HG03060 (cell line): ENCODE data around the gene PDE8A.
"Not testable (repeated sequence)": the region's sequence is repeated elsewhere in the genome, so short reads cannot be mapped to it uniquely, and the experiment has no call there.

Source experiments
- ATAC-seq: cut with Tn5 transposase; IDR thresholded peaks from one replicate; pipeline ENCODE4 v1.9.1; 2021; ENCODE audit warnings: low read depth, moderate number of reproducible peaks; ENCODE audit not compliant: unreplicated experiment

PDE8A gene

DNA sequence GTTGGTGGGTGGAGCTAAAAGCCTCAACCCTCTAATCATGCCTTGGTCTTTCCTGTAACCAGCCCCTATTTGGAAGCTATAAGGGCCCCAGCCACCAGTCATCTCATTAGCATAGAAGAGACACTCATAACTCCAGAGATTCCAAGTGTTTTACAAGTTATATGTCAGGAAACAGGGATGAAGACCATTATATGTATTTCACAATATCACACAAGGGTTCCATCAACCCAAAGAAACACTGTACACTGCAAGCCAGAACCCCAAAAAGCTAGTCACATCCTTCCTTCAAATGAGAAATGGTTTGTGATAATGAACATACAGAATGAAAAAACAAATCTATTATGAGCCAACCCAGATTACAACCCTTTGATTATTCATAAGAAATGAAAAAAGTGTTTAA, 175.7 kb downstream of the PDE8A start:
- no peak for ATAC-seq

GRCh38 chr15:85162237-85162636, 180.6 kb downstream of the PDE8A start:
- ATAC-seq, result no peak

- ATAC-seq, result no peak
Measured at GRCh38 chr15:85164841-85165466, 183.3 kb downstream of the PDE8A start.

GRCh38 chr15:85167568-85167967, 185.9 kb downstream of the PDE8A start:
- no peak for ATAC-seq

DNA sequence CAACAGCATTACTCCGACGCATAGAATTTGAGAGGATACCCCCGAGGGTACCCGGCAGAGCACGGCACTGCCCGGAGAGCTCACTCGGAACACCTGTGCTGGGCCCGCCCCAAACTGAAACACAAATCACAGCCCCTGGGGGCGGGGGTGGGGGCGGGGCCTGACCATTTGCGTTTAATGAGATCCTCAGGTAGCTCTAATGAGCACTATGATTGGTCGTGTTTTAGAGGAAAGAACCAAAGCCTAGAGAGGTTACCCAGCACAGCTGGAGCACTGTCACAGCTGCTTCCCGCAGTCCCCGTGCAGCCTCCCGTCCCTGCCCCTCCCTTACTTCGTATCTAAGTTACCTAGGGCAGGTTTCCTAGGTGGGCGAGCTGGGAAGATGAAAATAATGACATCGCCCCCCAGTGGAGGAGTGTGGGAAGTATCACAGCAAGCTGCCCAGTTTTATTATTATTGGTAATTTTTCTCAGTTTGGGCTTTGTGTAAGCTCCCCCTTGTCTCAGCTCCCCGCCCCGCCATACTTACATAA, 187.1 kb downstream of the PDE8A start:
- ATAC-seq, result no peak

- ATAC-seq, result no peak
Measured at GRCh38 chr15:85171736-85172135, 190.1 kb downstream of the PDE8A start.

- no peak for ATAC-seq
Measured at GRCh38 chr15:85172846-85173490, 191.3 kb downstream of the PDE8A start.

- not testable (repeated sequence) for ATAC-seq
Measured at GRCh38 chr15:85173630-85174029, 192.0 kb downstream of the PDE8A start.

GRCh38 chr15:85174521-85174920, 192.9 kb downstream of the PDE8A start:
- ATAC-seq, result no peak

- not testable (repeated sequence) for ATAC-seq
Measured at GRCh38 chr15:85177042-85177515, 195.4 kb downstream of the PDE8A start.

GRCh38 chr15:85178308-85178707, 196.7 kb downstream of the PDE8A start:
- no peak for ATAC-seq

- ATAC-seq, result no peak
Measured at GRCh38 chr15:85179700-85180099, 198.0 kb downstream of the PDE8A start.

DNA sequence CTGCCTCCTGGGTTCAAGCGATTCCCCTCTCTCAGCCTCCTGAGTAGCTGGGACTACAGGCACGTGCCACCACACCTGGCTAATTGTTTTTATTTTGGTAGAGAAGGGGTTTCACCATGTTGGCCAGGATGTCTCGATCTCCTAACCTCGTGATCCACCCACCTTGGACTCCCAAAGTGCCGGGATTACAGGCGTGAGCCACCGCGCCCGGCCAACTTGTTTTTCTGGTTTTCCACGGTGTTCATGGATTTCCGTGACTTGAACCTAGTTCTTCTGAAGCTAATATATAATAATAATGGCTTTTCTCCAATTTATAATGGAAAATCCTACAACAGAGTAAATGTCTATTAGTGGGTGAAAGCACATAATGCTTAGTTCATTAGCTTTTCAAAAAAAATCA, 203.7 kb downstream of the PDE8A start:
- not testable (repeated sequence) for ATAC-seq

- not testable (repeated sequence) for ATAC-seq
Measured at GRCh38 chr15:85188171-85188577, 206.5 kb downstream of the PDE8A start.
